HEK293T (cell line): ENCODE data around the gene CARD19.

Experiments used
- ARNT ChIP-seq: fragments of 450-650 bp; IDR thresholded peaks from 2 replicates; pipeline ENCODE4 v1.6.1; 2017; ENCODE audit warnings: mild to moderate bottlenecking
- BHLHE40 ChIP-seq: fragments of 450-650 bp; IDR thresholded peaks from 2 replicates; pipeline ENCODE4 v1.6.1; 2016; ENCODE audit warnings: mild to moderate bottlenecking, moderate library complexity, borderline replicate concordance
- ELF4 ChIP-seq: fragments of 450-650 bp; IDR thresholded peaks from 2 replicates; pipeline ENCODE4 v1.6.1; 2017; ENCODE audit warnings: antibody characterized with exemption
- FOXK2 ChIP-seq: fragments of 450-650 bp; IDR thresholded peaks from 2 replicates; pipeline ENCODE4 v1.6.1; 2016; ENCODE audit warnings: mild to moderate bottlenecking
- FOXM1 ChIP-seq: fragments of 450-650 bp; IDR thresholded peaks from 2 replicates; pipeline ENCODE4 v1.6.1; 2017; ENCODE audit warnings: mild to moderate bottlenecking, borderline replicate concordance
- NFRKB ChIP-seq: fragments of 450-650 bp; IDR thresholded peaks from 2 replicates; pipeline ENCODE4 v1.6.1; 2016; ENCODE audit warnings: mild to moderate bottlenecking, moderate library complexity
- SP1 ChIP-seq: fragments of 450-650 bp; IDR thresholded peaks from 2 replicates; pipeline ENCODE4 v1.6.1; 2017
- SUZ12 ChIP-seq: fragments of 450-650 bp; IDR thresholded peaks from 2 replicates; pipeline ENCODE4 v1.6.1; 2016; ENCODE audit warnings: mild to moderate bottlenecking
- TARDBP ChIP-seq: fragments of 450-650 bp; IDR thresholded peaks from 2 replicates; pipeline ENCODE4 v1.6.1; 2016
- ZNF384 ChIP-seq: fragments of 450-650 bp; IDR thresholded peaks from 2 replicates; pipeline ENCODE4 v1.6.1; 2016
- TF ChIP-seq, protein P1 (sequence below): fragments of 450-650 bp; IDR thresholded peaks from 2 replicates; pipeline ENCODE4 v1.6.1; 2016

DNA sequence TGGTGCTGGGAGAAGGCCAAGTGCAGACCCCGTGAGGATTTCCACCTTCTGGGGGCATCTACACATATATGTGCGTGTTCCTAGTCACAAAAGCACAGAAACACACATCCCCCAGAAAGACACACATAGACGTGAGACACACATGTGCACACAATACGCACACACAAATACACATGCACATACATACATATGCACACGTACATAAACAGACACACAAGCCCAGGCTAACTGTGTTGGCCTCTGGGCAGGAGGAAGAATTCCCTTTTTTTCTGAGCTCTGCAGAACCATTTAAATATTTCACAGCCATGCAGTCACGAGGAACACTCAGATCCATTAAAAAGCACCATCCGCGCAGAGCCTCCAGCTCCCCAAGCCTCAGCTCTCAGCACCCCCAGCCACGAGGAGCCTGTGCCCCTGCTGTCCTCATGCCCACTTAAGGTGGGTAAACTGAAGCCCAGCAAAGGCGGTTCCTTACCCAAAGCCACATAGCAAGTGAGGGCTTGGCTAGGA lies 32.8 kb downstream of the CARD19 start:
- no peak for TF ChIP-seq ARNT
- TF ChIP-seq FOXM1 = no peak
- TF ChIP-seq ELF4 = no peak
- no peak for TF ChIP-seq BHLHE40
- TF ChIP-seq SUZ12 = no peak
- TF ChIP-seq, protein P1, sequence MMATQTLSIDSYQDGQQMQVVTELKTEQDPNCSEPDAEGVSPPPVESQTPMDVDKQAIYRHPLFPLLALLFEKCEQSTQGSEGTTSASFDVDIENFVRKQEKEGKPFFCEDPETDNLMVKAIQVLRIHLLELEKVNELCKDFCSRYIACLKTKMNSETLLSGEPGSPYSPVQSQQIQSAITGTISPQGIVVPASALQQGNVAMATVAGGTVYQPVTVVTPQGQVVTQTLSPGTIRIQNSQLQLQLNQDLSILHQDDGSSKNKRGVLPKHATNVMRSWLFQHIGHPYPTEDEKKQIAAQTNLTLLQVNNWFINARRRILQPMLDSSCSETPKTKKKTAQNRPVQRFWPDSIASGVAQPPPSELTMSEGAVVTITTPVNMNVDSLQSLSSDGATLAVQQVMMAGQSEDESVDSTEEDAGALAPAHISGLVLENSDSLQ = no peak
- TF ChIP-seq TARDBP = no peak
- no peak for TF ChIP-seq SP1
- no peak for TF ChIP-seq ZNF384
- no peak for TF ChIP-seq FOXK2
- no peak for TF ChIP-seq NFRKB
